DMS53 treated with DMSO at 0.1 percent for 48 hours (cell line): Measurements from ENCODE around the gene CIAO3.
"Not testable (repeated sequence)": the region's sequence is repeated elsewhere in the genome, so short reads cannot be mapped to it uniquely, and the experiment has no call there.

ENCODE experiments used
- DNase-seq: peaks from one replicate; lab custom pipeline; 2025; ENCODE audit not compliant: unreplicated experiment; lab: John Stamatoyannopoulos, UW

Gene CIAO3

GRCh38 chr16:694863-695354 lies 45.9 kb downstream of the CIAO3 start:
- DNase-seq = no peak

GRCh38 chr16:694187-694862 lies 46.5 kb downstream of the CIAO3 start:
- DNase-seq = no peak

- no peak for DNase-seq
These were observed 47.0 kb downstream of the CIAO3 start for GRCh38 chr16:693766-694165.

- no peak for DNase-seq
These were observed 47.4 kb downstream of the CIAO3 start for GRCh38 chr16:693364-693763.

GRCh38 chr16:692356-693108 lies 48.3 kb downstream of the CIAO3 start:
- no peak for DNase-seq

GRCh38 chr16:691242-691641 lies 49.6 kb downstream of the CIAO3 start:
- not testable (repeated sequence) for DNase-seq

GRCh38 chr16:689175-689897 lies 51.5 kb downstream of the CIAO3 start:
- no peak for DNase-seq

GRCh38 chr16:687499-687898 lies 53.3 kb downstream of the CIAO3 start:
- DNase-seq = no peak

GRCh38 chr16:686459-687260 lies 54.1 kb downstream of the CIAO3 start:
- no peak for DNase-seq

- DNase-seq = peak; percentile 31
These were observed 54.8 kb downstream of the CIAO3 start for GRCh38 chr16:685967-686366.

GRCh38 chr16:684961-685696 lies 55.7 kb downstream of the CIAO3 start:
- DNase-seq = peak; percentile 85

- peak; percentile 87 for DNase-seq
These were observed 56.6 kb downstream of the CIAO3 start, which contains the start of gene JMJD8 for GRCh38 chr16:684071-684794. Gene JMJD8, minus strand, starts transcription at chr16:684334. Its CDS starts 15 bp downstream, at chr16:684319.

- DNase-seq = no peak
These were observed 57.3 kb downstream of the CIAO3 start for GRCh38 chr16:683396-684070.

- no peak for DNase-seq
These were observed 58.1 kb downstream of the CIAO3 start for GRCh38 chr16:682493-683395.

GRCh38 chr16:681746-682427 lies 58.9 kb downstream of the CIAO3 start:
- DNase-seq = no peak

- DNase-seq = no peak
These were observed 59.6 kb downstream of the CIAO3 start for GRCh38 chr16:680967-681745.

- no peak for DNase-seq
These were observed 60.2 kb downstream of the CIAO3 start for GRCh38 chr16:680625-680945.
